MG63 (cell line): ENCODE data around the gene SMARCE1. TPM values are rescaled to one million over a fixed set of nuclear protein-coding genes. Genes with fewer than 3 reads are reported as not detected.

Experiments
- DNase-seq: peaks from one replicate; pipeline ENCODE4 v3.0.0-alpha.2; 2020
- H3K27me3 ChIP-seq: fragments of 250-450 bp; sonication (Bioruptor Pico); 2 replicates; pipeline ENCODE4 v1.5.1; 2020; ENCODE audit warnings: mild to moderate bottlenecking, moderate library complexity
- H3K36me3 ChIP-seq: fragments of 250-450 bp; sonication (Bioruptor Pico); 2 replicates; pipeline ENCODE4 v1.5.1; 2020; ENCODE audit warnings: mild to moderate bottlenecking, moderate library complexity
- H3K4me3 ChIP-seq: fragments of 250-450 bp; sonication (Bioruptor Pico); 2 replicates; pipeline ENCODE4 v1.5.1; 2020; ENCODE audit warnings: mild to moderate bottlenecking, moderate library complexity
- H3K9me3 ChIP-seq: fragments of 250-450 bp; sonication (Bioruptor Pico); 2 replicates; pipeline ENCODE4 v1.5.1; 2020; ENCODE audit warnings: mild to moderate bottlenecking, moderate library complexity
- total RNA-seq: library from RNA; depleted of rRNA; stranded (reverse); fragments of >200 nt; shearing (Covaris generic); gene quantifications from 2 replicates; pipeline ENCODE4 v1.2.3, GENCODE V29; 2014; ENCODE audit warnings: low replicate concordance; rRNA removed

SMARCE1 gene
- total RNA-seq, 1 experiment from 2014 or later = 57.9 TPM

GRCh38 chr17:40579471-40579870 is 68.1 kb downstream of the SMARCE1 start:
- Histone ChIP-seq H3K9me3 (peaks cover 3% of the 10 kb centered on the region), H3K36me3 (no peaks in the 10 kb centered on the region), H3K27me3 (peaks cover 5% of the 10 kb centered on the region; the same call in 1 of the 2 replicates), H3K4me3 (no peak overlapping the region)
- DNase-seq = no peak

DNA sequence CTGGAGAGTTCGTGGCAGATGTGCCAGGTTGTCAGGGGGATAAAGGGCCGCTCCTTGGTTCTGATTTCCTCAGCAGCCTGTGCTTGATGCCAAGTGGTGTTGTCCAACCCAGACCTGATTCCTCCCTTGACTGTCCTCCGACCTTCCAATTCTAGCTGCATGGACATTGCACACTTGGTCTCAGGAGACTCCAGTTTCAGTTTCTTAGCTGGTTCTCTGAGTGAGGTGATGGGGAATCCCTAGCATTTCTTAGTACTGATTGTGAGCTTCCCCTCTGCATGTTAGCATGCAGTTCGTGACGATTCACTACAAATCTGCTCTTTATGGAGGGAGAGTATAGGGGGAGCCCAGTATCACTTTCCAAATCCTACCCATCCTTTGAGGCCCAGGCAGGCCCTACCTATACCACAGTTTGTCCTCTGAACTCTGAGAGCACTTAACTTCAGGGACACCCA is 70.0 kb downstream of the SMARCE1 start:
- H3K9me3 ChIP-seq = peaks cover 8% of the 10 kb centered on the region
- no peak for DNase-seq

GRCh38 chr17:40576113-40576740 is 71.4 kb downstream of the SMARCE1 start:
- H3K27me3 ChIP-seq = peaks cover 7% of the 10 kb centered on the region
- no peak overlapping the region for H3K4me3 ChIP-seq
- peaks cover 16% of the 10 kb centered on the region for H3K9me3 ChIP-seq
- no peak for DNase-seq
- H3K36me3 ChIP-seq = no peaks in the 10 kb centered on the region

More for the DNA sequence above, 70.0 kb downstream of the SMARCE1 start:
- Histone ChIP-seq H3K27me3 (peaks cover 5% of the 10 kb centered on the region; the same call in 1 of the 2 replicates), H3K4me3 (no peak overlapping the region), H3K36me3 (no peaks in the 10 kb centered on the region)

Other genes starting within 250 kb of the SMARCE1 start
- 138 and 187 TPM in 2 replicates for gene TOP2A, start 229.9 kb downstream of the SMARCE1 start, total RNA-seq
- gene IGFBP4, start 204.4 kb downstream of the SMARCE1 start, total RNA-seq = 7.9 and 12.4 TPM in 2 replicates
- gene TNS4, start 146.2 kb downstream of the SMARCE1 start, total RNA-seq = not detected in 2 replicates
- gene CCR7, start 82.3 kb downstream of the SMARCE1 start, total RNA-seq = not detected in 2 replicates
- gene KRT222, start 17.4 kb upstream of the SMARCE1 start, total RNA-seq = 0.53 TPM in 1 of 2 replicates, not detected in the other
- not detected in 2 replicates for gene KRT24, start 55.9 kb upstream of the SMARCE1 start, total RNA-seq
- not detected in 2 replicates for gene KRT25, start 107.5 kb upstream of the SMARCE1 start, total RNA-seq
- gene KRT26, start 124.4 kb upstream of the SMARCE1 start, total RNA-seq = not detected in 2 replicates
- not detected in 2 replicates for gene KRT27, start 134.7 kb upstream of the SMARCE1 start, total RNA-seq
- not detected in 2 replicates for gene KRT28, start 152.1 kb upstream of the SMARCE1 start, total RNA-seq
- gene KRT10, start 174.8 kb upstream of the SMARCE1 start, total RNA-seq = 48.4 and 70.6 TPM in 2 replicates
- not detected in 2 replicates for gene KRT12, start 219.4 kb upstream of the SMARCE1 start, total RNA-seq
- gene KRT20, start 237.4 kb upstream of the SMARCE1 start, total RNA-seq = not detected in 2 replicates